Upper lobe of right lung (tissue), 1 donor: ENCODE measurements around the gene EMILIN3. TPM values are rescaled to one million over a fixed set of nuclear protein-coding genes. Genes with fewer than 3 reads are reported as not detected.

ENCODE experiments used
- ATAC-seq: fragments of 200-7000 bp; cut with Tn5 transposase; one replicate; pipeline ENCODE4 v1.9.1; 2020; ENCODE audit warnings: mild to moderate bottlenecking, moderate library complexity
- DNase-seq: peaks from one replicate; pipeline ENCODE4 v3.0.0-alpha.2; 2020
- H3K27ac ChIP-seq: fragments of 200-600 bp; one replicate; pipeline ENCODE4 v1.8.0; 2022
- H3K27me3 ChIP-seq: fragments of 200-600 bp; one replicate; pipeline ENCODE4 v1.8.0; 2022; ENCODE audit warnings: mild to moderate bottlenecking
- H3K36me3 ChIP-seq: fragments of 200-600 bp; one replicate; pipeline ENCODE4 v1.8.0; 2022
- H3K4me1 ChIP-seq: fragments of 200-600 bp; one replicate; pipeline ENCODE4 v1.8.0; 2022
- H3K4me3 ChIP-seq: fragments of 200-600 bp; one replicate; pipeline ENCODE4 v1.8.0; 2022; ENCODE audit warnings: mild to moderate bottlenecking
- H3K9me3 ChIP-seq: fragments of 200-600 bp; one replicate; pipeline ENCODE4 v1.8.0; 2022
- CTCF ChIP-seq: fragments of 200-600 bp; IDR thresholded peaks from one replicate; pipeline ENCODE4 v1.8.0; 2022; ENCODE audit warnings: antibody characterized with exemption
- intact Hi-C: fragments of 100-400 bp; cut with DNase I; formaldehyde crosslinking; loops from one replicate; pipeline ENCODE4 v1.11.0; 2022
- total RNA-seq: library from RNA; stranded (reverse); fragmentation: NEBNext Ultra II Directional; extraction: Animal tissue kit (Norgen Biotek cat#: 25700); gene quantifications from one replicate; pipeline ENCODE4 v1.2.1, GENCODE V29; 2021
- donor health status: DM: no; HTN: yes; CAD: no; lungs with severe emphysema.

The EMILIN3 gene
- total RNA-seq, 1 donor from 2014 or later: not detected

DNA sequence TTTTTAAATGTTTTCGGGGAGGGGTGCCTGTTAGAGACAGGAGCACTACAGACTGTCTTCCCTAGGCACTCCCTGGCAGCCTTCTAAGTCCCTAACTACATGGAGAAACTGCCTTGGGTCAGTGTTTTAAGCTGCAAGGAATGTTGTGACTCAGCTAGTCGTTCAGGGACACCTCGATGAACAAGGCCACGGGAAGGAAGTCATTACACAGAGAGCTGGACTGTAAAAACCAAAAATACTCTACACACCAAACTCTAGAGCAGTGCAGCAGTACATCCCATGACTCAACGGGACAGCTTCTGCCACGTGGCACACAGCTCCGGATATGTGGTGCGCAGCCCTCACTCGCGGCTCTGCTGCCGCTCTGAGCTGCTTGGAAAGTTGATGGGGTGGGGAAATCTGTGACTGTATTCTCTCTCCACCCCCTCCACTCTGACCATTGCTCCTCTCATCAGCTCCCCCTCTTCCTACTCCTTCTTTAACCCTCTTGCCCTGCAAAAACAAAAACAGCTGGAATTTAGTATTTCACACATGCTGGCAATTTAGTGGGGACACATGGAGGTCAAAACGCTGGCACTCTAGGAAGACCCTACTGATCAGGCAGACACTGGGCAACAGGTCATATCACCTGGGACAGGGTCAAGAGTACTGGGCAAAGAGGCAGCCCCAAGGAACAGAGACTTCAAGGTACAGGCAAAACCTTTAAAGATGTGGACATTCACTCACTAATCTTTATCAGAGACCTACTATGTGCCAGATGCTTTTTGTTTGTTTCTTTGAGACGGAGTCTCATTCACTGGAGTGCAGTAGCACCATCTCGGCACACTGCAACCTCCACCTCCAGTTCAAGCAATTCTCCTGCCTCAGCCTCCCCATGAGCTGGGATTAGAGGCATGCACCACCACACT lies 36.9 kb downstream of the EMILIN3 start:
- peak overlapping the region; percentile 78 for H3K27ac ChIP-seq
- no peaks in the 10 kb centered on the region for H3K27me3 ChIP-seq
- H3K9me3 ChIP-seq: no peaks in the 10 kb centered on the region
- no peaks in the 10 kb centered on the region for H3K36me3 ChIP-seq
- peak; percentile 94 for ATAC-seq
- no peak for TF ChIP-seq CTCF
- intact Hi-C loops: loop anchor here (10.0 kb wide), 2 partner anchors 85 to 195 kb away; partner anchors contain the start of gene PLCG1
- peaks cover 19% of the 10 kb centered on the region for H3K4me1 ChIP-seq
- peak; percentile 75 for DNase-seq
- peak overlapping the region; percentile 1 for H3K4me3 ChIP-seq

DNA sequence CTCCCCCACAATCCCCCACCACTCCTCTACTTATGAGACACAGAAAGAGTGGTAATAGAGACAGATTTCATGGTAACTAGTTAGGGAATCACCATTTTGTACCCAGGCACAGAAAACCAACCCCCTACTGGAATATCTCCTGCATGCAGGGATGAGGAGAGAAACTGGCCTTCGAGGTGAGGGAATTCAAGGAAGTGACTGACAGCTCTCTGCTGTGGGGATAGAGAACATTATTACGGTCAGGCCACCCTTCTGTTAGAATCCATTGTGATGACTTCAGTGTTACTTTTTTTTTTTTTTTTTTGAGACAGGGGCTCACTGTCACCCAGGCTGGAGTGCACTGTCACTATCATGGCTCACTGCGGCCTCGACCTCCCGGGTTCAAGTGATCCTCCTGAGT lies 39.4 kb downstream of the EMILIN3 start:
- no peak overlapping the region for H3K4me3 ChIP-seq
- no peak for TF ChIP-seq CTCF
- H3K27ac ChIP-seq: no peak overlapping the region
- H3K27me3 ChIP-seq: no peaks in the 10 kb centered on the region
- no peaks in the 10 kb centered on the region for H3K36me3 ChIP-seq
- intact Hi-C loops: no loop called here
- no peaks in the 10 kb centered on the region for H3K9me3 ChIP-seq
- peaks cover 14% of the 10 kb centered on the region for H3K4me1 ChIP-seq
- DNase-seq: no peak
- no peak for ATAC-seq

DNA sequence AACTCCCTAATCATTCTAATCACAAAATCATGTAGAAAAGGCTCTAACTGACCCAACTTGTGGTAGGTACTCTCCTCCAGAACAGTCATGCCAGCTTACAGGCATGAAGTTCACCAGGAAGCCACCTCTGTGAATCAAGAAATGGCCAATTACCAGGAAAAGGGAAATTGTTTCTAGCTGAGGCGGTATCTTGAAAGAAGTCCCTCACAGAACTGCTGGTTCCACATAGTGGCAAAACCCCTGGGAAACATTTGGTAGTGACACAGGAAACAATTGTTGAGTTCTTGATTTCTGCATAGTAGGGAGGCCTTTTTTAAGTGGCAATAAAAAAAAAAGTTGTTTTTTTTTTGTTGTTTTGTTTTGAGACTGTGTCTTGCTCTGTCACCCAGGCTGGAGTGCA lies 45.6 kb downstream of the EMILIN3 start:
- H3K27ac ChIP-seq: peak overlapping the region; percentile 42

DNA sequence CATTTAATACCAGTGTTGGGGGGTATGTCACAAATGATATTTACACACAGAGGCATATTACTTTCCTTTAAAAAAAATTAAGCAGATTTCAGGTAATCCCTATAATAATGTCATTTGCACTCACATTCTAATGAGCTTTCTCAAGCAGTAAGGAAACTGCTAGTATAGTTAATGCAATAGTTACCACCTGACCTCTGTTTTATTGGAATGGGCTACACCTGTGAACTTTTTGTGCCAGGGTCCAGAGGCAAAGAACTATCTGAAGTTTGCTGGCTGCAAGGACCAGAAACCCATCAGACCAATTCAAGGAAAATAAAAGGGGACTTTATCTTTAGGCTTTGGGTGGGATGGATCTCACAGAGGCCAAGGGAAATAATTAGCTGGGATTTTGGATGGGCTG lies 46.2 kb downstream of the EMILIN3 start:
- Histone ChIP-seq H3K9me3 (no peaks in the 10 kb centered on the region), H3K4me1 (peaks cover 9% of the 10 kb centered on the region), H3K27me3 (no peaks in the 10 kb centered on the region), H3K36me3 (no peaks in the 10 kb centered on the region), H3K4me3 (no peak overlapping the region), H3K27ac (peak overlapping the region; percentile 42)
- no peak for DNase-seq
- intact Hi-C loops: no loop called here
- ATAC-seq: no peak
- TF ChIP-seq CTCF: no peak

More for the DNA sequence above, 45.6 kb downstream of the EMILIN3 start:
- Histone ChIP-seq H3K27me3 (no peaks in the 10 kb centered on the region), H3K4me1 (peaks cover 7% of the 10 kb centered on the region), H3K4me3 (no peak overlapping the region), H3K9me3 (no peaks in the 10 kb centered on the region), H3K36me3 (no peaks in the 10 kb centered on the region)
- DNase-seq (no peak), ATAC-seq (no peak)
- intact Hi-C loops: no loop called here
- TF ChIP-seq CTCF: no peak

- peak overlapping the region; percentile 65 for H3K27ac ChIP-seq
- no peaks in the 10 kb centered on the region for H3K36me3 ChIP-seq
- intact Hi-C loops: no loop called here
- ATAC-seq: no peak
- H3K27me3 ChIP-seq: no peaks in the 10 kb centered on the region
- no peak for DNase-seq
- no peak for TF ChIP-seq CTCF
- no peaks in the 10 kb centered on the region for H3K9me3 ChIP-seq
- peaks cover 18% of the 10 kb centered on the region for H3K4me1 ChIP-seq
- peak overlapping the region; percentile 49 for H3K4me3 ChIP-seq
Observed at GRCh38 chr20:41318271-41318649, 48.4 kb downstream of the EMILIN3 start.
